ENCODE results near the gene SCUBE1.

SCUBE1 gene

DNA sequence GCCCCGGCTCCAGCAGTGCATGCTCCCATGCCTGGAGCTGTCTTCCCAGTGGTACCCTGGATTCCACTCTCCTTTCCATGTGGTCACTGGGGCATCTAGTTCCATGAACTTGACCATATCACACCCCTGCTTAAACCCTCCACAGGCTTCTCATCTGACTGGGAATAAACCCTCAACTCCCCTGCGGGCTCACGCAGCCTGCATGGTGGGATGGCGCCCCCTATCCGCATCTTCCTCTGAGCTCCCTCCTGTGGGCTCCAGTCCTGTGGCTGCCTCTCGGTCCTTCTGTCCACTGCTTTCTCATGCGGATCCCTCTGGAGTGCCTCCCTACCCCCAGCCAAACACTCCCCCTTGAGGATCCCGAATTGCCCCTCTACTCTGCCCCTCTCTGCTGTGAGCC, 114.8 kb downstream of the SCUBE1 start:
- H3K4me1 ChIP-seq (ENCODE audit: control insufficient read depth, insufficient read depth, low read length, unreplicated experiment) = no peaks in the 10 kb centered on the region

GRCh38 chr22:43227239-43227630, 115.9 kb downstream of the SCUBE1 start:
- no peak overlapping the region for H3K27ac ChIP-seq (ENCODE audit: low read depth, low read length)
- H3K4me1 ChIP-seq (ENCODE audit: control insufficient read depth, insufficient read depth, low read length, unreplicated experiment) = no peaks in the 10 kb centered on the region

More for the DNA sequence above, 114.8 kb downstream of the SCUBE1 start:
- Histone ChIP-seq H3K36me3 (ENCODE audit: insufficient read depth, low read length) (no peaks in the 10 kb centered on the region), H3K79me2 (ENCODE audit: control insufficient read depth, insufficient read depth, low read length, unreplicated experiment) (no peaks in the 10 kb centered on the region), H3K4me3 (ENCODE audit: low read depth, low read length) (no peak overlapping the region), H3K27ac (ENCODE audit: low read depth, low read length) (no peak overlapping the region), H3K27me3 (ENCODE audit: insufficient read depth, low read length) (no peaks in the 10 kb centered on the region), H2AFZ (ENCODE audit: low read length, unreplicated experiment) (no peak overlapping the region)

GRCh38 chr22:43226377-43227238, 116.6 kb downstream of the SCUBE1 start:
- no peak overlapping the region for H3K4me3 ChIP-seq (ENCODE audit: low read depth, low read length)
- H3K27ac ChIP-seq (ENCODE audit: low read depth, low read length) = no peak overlapping the region
- H3K79me2 ChIP-seq (ENCODE audit: control insufficient read depth, insufficient read depth, low read length, unreplicated experiment) = no peaks in the 10 kb centered on the region
- no peaks in the 10 kb centered on the region for H3K36me3 ChIP-seq (ENCODE audit: insufficient read depth, low read length)
- H2AFZ ChIP-seq (ENCODE audit: low read length, unreplicated experiment) = no peak overlapping the region
- H3K4me1 ChIP-seq (ENCODE audit: control insufficient read depth, insufficient read depth, low read length, unreplicated experiment) = no peaks in the 10 kb centered on the region
- no peaks in the 10 kb centered on the region for H3K27me3 ChIP-seq (ENCODE audit: insufficient read depth, low read length)

More at GRCh38 chr22:43227239-43227630, 115.9 kb downstream of the SCUBE1 start:
- Histone ChIP-seq H3K4me3 (ENCODE audit: low read depth, low read length) (no peak overlapping the region), H3K79me2 (ENCODE audit: control insufficient read depth, insufficient read depth, low read length, unreplicated experiment) (no peaks in the 10 kb centered on the region), H3K27me3 (ENCODE audit: insufficient read depth, low read length) (no peaks in the 10 kb centered on the region), H2AFZ (ENCODE audit: low read length, unreplicated experiment) (no peak overlapping the region), H3K36me3 (ENCODE audit: insufficient read depth, low read length) (no peaks in the 10 kb centered on the region)

DNA sequence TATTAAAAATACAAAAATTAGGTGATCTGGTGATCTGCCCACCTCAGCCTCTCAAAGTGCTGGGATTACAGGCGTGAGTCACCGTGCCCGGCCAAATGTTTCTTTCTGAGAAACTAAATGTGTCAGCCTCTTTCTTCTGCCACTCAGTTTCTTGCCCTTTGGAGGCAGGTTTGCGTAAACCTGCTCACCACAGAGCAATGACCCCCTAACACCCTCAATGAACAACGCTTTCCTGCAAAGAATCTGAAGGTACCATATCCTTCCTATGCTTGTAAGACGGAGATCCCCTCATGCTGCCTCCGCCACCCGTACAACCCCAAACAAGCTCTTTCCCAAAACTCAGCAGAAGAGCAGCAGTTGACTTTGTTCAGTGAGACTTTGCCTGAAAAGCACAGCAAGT, 117.6 kb downstream of the SCUBE1 start:
- no peaks in the 10 kb centered on the region for H3K79me2 ChIP-seq (ENCODE audit: control insufficient read depth, insufficient read depth, low read length, unreplicated experiment)
- no peaks in the 10 kb centered on the region for H3K27me3 ChIP-seq (ENCODE audit: insufficient read depth, low read length)
- no peak overlapping the region for H2AFZ ChIP-seq (ENCODE audit: low read length, unreplicated experiment)
- H3K4me3 ChIP-seq (ENCODE audit: low read depth, low read length) = no peak overlapping the region
- no peaks in the 10 kb centered on the region for H3K4me1 ChIP-seq (ENCODE audit: control insufficient read depth, insufficient read depth, low read length, unreplicated experiment)
- H3K27ac ChIP-seq (ENCODE audit: low read depth, low read length) = no peak overlapping the region
- H3K36me3 ChIP-seq (ENCODE audit: insufficient read depth, low read length) = no peaks in the 10 kb centered on the region

- no peaks in the 10 kb centered on the region for H3K36me3 ChIP-seq (ENCODE audit: insufficient read depth, low read length)
- H3K27me3 ChIP-seq (ENCODE audit: insufficient read depth, low read length) = no peaks in the 10 kb centered on the region
Observed at GRCh38 chr22:43222987-43223386, 120.2 kb downstream of the SCUBE1 start.

GRCh38 chr22:43222262-43222661, 120.9 kb downstream of the SCUBE1 start:
- H3K4me1 ChIP-seq (ENCODE audit: control insufficient read depth, insufficient read depth, low read length, unreplicated experiment) = no peaks in the 10 kb centered on the region
- H3K27me3 ChIP-seq (ENCODE audit: insufficient read depth, low read length) = no peaks in the 10 kb centered on the region
- H3K4me3 ChIP-seq (ENCODE audit: low read depth, low read length) = no peak overlapping the region
- H2AFZ ChIP-seq (ENCODE audit: low read length, unreplicated experiment) = no peak overlapping the region
- no peaks in the 10 kb centered on the region for H3K79me2 ChIP-seq (ENCODE audit: control insufficient read depth, insufficient read depth, low read length, unreplicated experiment)
- H3K27ac ChIP-seq (ENCODE audit: low read depth, low read length) = no peak overlapping the region
- H3K36me3 ChIP-seq (ENCODE audit: insufficient read depth, low read length) = no peaks in the 10 kb centered on the region

More at GRCh38 chr22:43222987-43223386, 120.2 kb downstream of the SCUBE1 start:
- H3K4me3 ChIP-seq (ENCODE audit: low read depth, low read length) = no peak overlapping the region
- H3K79me2 ChIP-seq (ENCODE audit: control insufficient read depth, insufficient read depth, low read length, unreplicated experiment) = no peaks in the 10 kb centered on the region
- no peak overlapping the region for H2AFZ ChIP-seq (ENCODE audit: low read length, unreplicated experiment)
- no peaks in the 10 kb centered on the region for H3K4me1 ChIP-seq (ENCODE audit: control insufficient read depth, insufficient read depth, low read length, unreplicated experiment)
- H3K27ac ChIP-seq (ENCODE audit: low read depth, low read length) = no peak overlapping the region

DNA sequence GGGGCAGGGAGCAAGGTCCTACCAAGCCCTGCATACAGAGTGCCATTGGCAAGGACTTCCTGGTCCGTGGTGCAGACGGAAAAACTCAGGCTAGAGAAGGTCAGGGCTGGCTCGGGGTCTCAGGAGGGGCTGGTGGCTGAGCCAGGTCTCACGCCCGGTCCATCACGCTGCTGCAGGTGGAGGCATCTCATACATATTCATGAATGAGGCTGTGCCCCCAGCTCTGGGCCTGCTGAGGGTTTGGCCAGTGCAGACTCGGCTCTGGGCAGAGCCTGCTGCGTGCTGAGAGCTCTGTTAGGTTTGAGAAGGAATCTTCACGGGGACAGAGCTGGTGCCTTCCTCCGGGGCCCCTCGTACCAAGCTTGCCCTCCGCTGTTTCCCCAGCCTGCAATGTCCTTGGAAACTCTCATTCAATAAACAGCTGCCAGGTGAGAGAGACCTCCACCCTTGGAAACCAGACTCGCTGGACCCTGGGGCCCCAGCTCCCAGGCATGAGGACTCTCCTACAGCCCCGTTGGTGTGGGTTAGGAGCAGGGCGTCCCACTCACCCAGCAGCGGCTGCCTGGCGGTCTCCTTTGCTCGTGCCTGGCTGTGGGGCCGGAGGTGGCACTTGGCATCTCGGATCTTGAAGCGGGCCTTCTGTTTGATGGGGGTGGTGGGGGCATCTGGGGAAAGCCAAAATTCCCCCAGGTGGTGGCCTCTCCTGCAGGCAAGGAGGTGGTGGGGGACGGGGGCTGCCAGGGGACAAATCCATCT, 122.4 kb downstream of the SCUBE1 start:
- Histone ChIP-seq H3K4me3 (ENCODE audit: low read depth, low read length) (no peak overlapping the region), H3K79me2 (ENCODE audit: control insufficient read depth, insufficient read depth, low read length, unreplicated experiment) (no peaks in the 10 kb centered on the region), H3K27ac (ENCODE audit: low read depth, low read length) (no peak overlapping the region), H3K27me3 (ENCODE audit: insufficient read depth, low read length) (no peaks in the 10 kb centered on the region), H3K36me3 (ENCODE audit: insufficient read depth, low read length) (no peaks in the 10 kb centered on the region), H2AFZ (ENCODE audit: low read length, unreplicated experiment) (no peak overlapping the region), H3K4me1 (ENCODE audit: control insufficient read depth, insufficient read depth, low read length, unreplicated experiment) (no peaks in the 10 kb centered on the region)

GRCh38 chr22:43218786-43219185, 124.4 kb downstream of the SCUBE1 start:
- H3K79me2 ChIP-seq (ENCODE audit: control insufficient read depth, insufficient read depth, low read length, unreplicated experiment) = no peaks in the 10 kb centered on the region

DNA sequence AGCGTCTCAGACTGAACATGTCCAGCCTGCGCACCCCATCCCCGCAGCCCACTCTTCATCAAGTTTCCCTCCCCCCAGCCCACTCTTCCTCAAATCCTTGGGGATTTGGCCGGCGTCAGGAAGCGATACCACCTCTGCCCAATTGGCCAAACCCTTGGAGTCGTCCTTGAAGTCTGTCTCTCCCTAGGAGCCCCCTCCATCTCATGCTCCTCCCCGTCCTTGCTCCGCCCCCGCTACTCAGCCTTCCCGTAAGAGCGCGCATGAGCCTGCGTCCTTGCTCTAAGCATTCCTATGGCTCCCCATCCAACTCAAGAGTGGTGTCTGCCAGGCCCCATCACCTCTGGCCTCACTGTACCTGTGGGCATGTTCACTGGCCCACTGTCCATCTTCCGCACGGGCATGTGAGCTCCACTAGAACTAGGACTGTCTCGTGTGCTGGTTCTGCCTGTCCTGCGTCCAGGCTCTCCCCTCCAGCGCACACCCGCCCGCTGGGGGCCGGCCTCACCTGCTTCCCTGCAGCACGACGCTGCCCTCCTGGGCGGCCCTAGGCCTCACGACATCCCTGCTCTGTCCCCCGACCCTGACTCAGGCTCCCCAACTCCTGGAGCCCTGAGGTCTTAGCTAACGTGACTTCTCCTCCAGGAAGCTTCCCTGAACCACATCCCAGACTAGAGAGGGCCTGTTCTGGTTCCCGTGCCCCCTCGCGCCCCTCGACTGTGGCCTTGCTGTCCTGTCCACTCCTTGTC, 125.7 kb downstream of the SCUBE1 start:
- Histone ChIP-seq H3K27me3 (ENCODE audit: insufficient read depth, low read length) (no peaks in the 10 kb centered on the region), H2AFZ (ENCODE audit: low read length, unreplicated experiment) (no peak overlapping the region), H3K36me3 (ENCODE audit: insufficient read depth, low read length) (no peaks in the 10 kb centered on the region), H3K79me2 (ENCODE audit: control insufficient read depth, insufficient read depth, low read length, unreplicated experiment) (no peaks in the 10 kb centered on the region), H3K27ac (ENCODE audit: low read depth, low read length) (no peak overlapping the region), H3K4me1 (ENCODE audit: control insufficient read depth, insufficient read depth, low read length, unreplicated experiment) (no peaks in the 10 kb centered on the region), H3K4me3 (ENCODE audit: low read depth, low read length) (no peak overlapping the region)

More at GRCh38 chr22:43218786-43219185, 124.4 kb downstream of the SCUBE1 start:
- no peak overlapping the region for H2AFZ ChIP-seq (ENCODE audit: low read length, unreplicated experiment)
- H3K4me3 ChIP-seq (ENCODE audit: low read depth, low read length) = no peak overlapping the region
- no peaks in the 10 kb centered on the region for H3K27me3 ChIP-seq (ENCODE audit: insufficient read depth, low read length)
- H3K4me1 ChIP-seq (ENCODE audit: control insufficient read depth, insufficient read depth, low read length, unreplicated experiment) = no peaks in the 10 kb centered on the region
- H3K27ac ChIP-seq (ENCODE audit: low read depth, low read length) = no peak overlapping the region
- H3K36me3 ChIP-seq (ENCODE audit: insufficient read depth, low read length) = no peaks in the 10 kb centered on the region

DNA sequence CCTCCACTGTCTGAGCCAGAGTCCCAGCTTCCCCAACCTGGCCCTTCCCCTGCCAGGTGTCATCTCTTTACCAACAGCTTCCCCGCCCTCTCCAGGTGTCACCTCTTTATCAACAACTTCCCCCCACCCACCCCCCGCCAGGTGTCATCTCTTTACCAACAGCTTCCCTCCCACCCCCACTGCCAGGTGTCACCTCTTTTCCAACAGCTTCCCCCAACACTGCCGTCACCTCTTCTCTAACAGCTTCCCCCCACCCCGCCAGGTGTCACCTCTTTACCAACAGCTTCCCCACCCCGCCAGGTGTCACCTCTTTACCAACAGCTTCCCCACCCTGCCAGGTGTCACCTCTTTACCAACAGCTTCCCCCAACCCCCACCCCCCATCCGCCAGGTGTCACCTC, 126.4 kb downstream of the SCUBE1 start:
- Histone ChIP-seq H3K36me3 (ENCODE audit: insufficient read depth, low read length) (no peaks in the 10 kb centered on the region), H3K79me2 (ENCODE audit: control insufficient read depth, insufficient read depth, low read length, unreplicated experiment) (no peaks in the 10 kb centered on the region), H3K4me1 (ENCODE audit: control insufficient read depth, insufficient read depth, low read length, unreplicated experiment) (no peaks in the 10 kb centered on the region), H3K4me3 (ENCODE audit: low read depth, low read length) (no peak overlapping the region), H2AFZ (ENCODE audit: low read length, unreplicated experiment) (no peak overlapping the region), H3K27me3 (ENCODE audit: insufficient read depth, low read length) (no peaks in the 10 kb centered on the region), H3K27ac (ENCODE audit: low read depth, low read length) (no peak overlapping the region)

Measured in ACC112 (cell line).